HG03045 (cell line): Measurements from ENCODE around the gene CLEC4D.
"Not testable (repeated sequence)": the region's sequence is repeated elsewhere in the genome, so short reads cannot be mapped to it uniquely, and the experiment has no call there.

Experiments used
- ATAC-seq: cut with Tn5 transposase; IDR thresholded peaks from one replicate; pipeline ENCODE4 v1.9.1; 2021; ENCODE audit warnings: mild to moderate bottlenecking, moderate library complexity; ENCODE audit not compliant: unreplicated experiment

The CLEC4D gene

GRCh38 chr12:8527250-8528130 is 14.2 kb downstream of the CLEC4D start:
- ATAC-seq: no peak

DNA sequence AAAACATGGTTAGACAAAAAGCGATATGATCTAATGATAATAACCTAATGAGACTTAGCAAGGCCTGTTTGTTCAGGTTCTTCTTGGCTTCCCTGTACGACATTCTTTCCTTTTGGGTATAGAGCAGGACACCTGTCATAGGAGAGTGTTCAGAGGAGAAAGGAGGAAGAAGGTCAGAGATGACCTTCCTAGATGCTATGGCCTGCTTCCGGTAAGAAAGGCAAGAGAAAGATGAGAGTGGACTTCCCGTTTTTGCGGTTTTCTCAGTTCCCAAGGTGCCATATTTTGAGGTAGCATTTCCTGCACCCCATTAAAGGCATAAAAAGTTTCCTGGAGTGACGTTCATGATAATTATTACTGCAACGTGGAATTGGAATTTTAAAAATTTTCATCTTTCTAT is 18.7 kb downstream of the CLEC4D start:
- no peak for ATAC-seq

DNA sequence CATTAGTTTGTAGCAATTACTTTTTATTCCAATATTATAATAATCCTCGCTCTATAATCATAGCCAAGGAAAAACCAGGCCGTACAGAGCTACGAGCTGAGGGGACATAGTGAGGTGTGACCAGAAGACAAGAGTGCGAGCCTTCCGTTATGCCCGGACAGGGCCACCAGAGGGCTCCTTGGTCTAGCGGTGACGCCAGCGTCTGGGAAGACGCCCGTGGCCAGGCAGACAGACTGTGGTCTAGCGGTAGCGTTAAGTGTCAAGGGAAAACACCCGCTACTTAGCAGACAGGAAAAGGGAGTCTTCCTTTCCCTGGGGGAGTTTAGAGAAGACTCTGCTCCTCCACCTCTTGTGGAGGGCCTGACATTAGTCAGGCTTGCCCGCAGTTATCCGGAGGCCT is 24.5 kb downstream of the CLEC4D start:
- not testable (repeated sequence) for ATAC-seq

GRCh38 chr12:8540831-8541230 is 27.5 kb downstream of the CLEC4D start, which contains the start of gene CLEC4E:
Gene CLEC4E, minus strand, starts transcription at chr12:8540905. Its CDS starts 108 bp downstream, at chr12:8540797.
- not testable (repeated sequence) for ATAC-seq

GRCh38 chr12:8541562-8541961 is 28.3 kb downstream of the CLEC4D start:
- ATAC-seq: no peak

GRCh38 chr12:8544295-8544694 is 31.0 kb downstream of the CLEC4D start:
- ATAC-seq: no peak

DNA sequence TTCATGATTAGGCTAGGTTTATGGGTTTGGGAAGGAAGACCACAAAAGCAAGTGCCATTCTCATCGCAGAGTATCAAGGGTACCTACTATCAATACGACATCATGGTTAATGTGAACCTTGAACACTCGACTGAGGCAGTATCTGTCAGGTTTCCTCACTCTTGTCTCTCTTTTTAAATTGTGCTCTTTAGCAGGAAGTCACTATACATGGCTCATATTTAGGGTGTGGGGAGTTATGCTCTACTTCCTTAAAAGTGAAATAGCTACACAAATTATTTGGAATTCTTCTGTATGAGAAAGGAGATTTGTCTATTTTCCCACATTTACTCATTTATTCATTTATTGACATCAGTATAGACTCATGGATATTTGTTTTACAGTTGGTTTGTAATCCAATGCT is 33.3 kb downstream of the CLEC4D start:
- ATAC-seq: no peak

GRCh38 chr12:8547645-8548044 is 34.3 kb downstream of the CLEC4D start:
- no peak for ATAC-seq

DNA sequence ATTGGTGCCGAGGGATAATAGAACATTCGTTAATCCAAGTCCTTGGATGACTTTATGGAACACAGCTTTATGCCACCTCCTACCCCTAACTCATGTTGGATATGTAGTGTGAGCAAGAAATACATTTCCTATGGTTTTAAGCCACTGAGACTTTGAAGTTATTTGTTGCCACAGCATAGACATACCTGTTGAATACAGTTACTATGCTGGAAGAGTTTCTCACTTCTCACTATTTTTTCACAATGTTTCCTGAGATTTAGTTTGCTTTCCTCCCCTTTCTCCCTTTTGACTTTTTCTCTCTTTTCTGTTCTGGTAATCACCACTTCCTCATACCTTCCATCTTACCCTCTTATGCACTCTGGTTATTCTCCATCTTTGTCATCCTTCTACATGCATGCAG is 34.9 kb downstream of the CLEC4D start:
- no peak for ATAC-seq

DNA sequence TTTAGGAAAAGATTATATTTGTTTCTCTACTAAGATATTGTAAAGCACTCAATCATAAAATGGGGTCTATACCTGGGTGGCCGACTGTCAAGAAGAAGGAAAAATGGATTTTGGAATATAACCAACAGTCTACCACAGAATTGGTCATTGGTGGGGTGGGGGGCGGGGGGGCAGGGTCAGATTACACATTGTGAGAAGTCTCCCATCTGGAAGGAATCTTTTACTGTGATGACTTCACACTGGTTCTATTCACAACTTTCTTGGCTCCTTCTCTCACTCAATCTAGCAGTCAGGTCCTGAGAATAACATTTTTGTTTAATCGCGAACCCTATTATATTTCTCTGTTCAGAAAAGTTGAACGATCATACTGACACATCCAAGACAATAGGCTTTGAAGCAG is 36.1 kb downstream of the CLEC4D start:
- no peak for ATAC-seq

- ATAC-seq: no peak
Measured at GRCh38 chr12:8553088-8553627, 39.9 kb downstream of the CLEC4D start.

DNA sequence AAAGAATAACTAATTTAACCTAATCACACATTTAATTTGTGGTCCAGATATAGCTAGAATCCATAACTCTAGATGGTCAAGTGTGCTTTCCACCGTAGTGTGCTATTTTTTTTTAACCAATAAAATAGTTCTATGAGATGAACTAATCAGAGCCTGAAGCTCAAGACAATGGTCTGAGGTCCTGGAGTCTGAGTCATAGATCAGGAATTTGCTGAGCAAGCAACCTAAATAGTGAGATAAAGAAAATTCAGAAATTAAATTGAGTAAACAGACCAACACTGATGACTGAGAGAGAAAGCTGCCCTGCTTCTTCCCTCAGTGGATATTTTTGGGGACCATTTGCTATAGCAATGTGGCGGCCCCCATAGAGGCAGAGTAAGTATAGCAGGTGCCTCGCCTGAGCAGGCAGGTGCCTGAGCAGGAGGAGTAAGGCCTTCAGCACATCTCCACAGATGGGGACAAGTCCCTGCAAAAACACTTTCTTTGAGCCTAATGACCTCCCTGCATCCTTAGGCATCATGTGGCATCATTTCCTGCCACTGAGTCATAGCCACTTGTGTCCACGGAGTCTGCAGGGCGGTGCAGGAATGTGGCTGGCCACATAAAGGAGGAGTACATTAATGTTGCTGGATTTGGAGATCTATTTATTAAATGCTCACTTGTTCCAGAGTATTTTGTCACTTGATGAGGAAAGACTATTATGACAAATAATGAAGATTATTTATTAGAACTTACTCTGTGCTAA is 41.3 kb downstream of the CLEC4D start:
- no peak for ATAC-seq

GRCh38 chr12:8556531-8557097 is 43.3 kb downstream of the CLEC4D start:
- no peak for ATAC-seq

DNA sequence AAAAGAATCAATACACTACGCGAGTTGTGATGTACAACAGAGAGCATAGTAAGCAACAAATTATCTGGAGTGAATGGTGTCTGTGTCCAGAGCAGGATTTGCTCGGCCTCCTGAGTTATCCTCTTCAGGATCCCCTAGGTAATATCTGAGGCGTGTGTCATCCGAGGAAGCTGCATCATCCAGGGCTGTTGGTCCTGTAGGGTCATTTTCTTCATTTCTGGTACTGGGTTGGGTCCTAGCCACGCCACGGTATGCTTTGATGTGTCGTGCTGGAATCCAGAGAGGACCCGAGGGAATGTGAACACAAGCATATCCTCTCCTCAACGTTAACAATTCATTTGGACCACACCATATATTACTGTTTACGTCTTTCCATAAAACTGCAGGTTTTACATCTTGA is 46.4 kb downstream of the CLEC4D start:
- ATAC-seq: no peak

DNA sequence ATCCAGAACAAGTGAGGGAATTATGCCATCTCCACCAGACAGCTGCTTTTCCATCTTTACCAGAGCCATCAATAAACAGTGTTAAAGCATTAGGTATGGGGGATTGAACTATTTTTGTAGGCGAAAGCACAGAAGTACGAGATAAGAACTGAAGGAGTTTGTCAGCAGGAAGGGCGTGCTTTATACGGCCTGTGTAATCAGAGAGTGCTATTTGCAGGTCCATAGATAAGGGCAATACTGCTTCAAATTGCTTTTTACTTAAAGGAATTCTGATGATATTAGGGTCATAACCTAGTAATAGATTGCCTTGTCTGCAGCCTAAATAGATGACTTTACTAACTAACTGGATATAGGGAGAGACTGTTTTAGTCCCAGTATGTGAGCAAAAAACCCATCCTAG is 47.7 kb downstream of the CLEC4D start:
- ATAC-seq: no peak

DNA sequence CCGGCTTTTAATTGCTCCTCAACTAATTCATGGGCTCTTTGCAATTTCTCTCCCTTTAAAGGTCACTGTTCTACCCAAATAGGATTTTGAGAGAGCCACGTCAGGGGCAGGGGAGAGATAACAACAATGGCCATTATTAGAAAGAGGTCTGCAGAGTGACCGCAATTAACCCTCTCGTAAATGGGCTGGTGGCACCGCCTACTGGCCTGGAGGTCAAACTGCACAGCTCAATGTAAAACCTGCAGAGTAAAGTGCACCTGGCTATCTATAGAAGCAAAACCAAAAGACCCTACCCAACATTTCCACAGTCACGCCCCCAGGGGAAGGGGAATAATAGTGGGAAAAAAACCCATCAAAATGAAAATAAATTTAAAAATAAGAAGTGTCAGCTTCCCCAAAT is 49.0 kb downstream of the CLEC4D start:
- no peak for ATAC-seq

GRCh38 chr12:8563356-8563755 is 50.1 kb downstream of the CLEC4D start:
- ATAC-seq: no peak

- no peak for ATAC-seq
Measured at GRCh38 chr12:8564656-8565055, 51.4 kb downstream of the CLEC4D start.

DNA sequence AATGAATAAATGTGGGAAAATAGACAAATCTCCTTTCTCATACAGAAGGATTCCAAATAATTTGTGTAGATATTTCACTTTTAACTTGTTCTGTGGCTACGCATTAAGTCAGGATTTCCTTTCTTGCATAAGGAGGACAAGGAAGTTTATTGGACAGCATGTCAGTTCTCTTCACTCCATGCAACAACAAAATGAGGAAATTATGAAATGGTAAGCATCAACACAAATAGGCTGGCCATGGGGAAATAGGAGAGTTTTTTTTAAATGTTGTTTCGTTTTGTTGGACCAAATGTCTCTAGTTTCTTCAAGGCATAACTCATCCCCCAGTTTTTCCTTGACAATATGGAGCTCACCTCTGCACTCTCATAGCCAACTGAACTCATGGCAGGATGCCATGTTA is 52.7 kb downstream of the CLEC4D start:
- not testable (repeated sequence) for ATAC-seq

- ATAC-seq: no peak
Measured at GRCh38 chr12:8566525-8566924, 53.2 kb downstream of the CLEC4D start.
